ENCODE measurements around the gene VAV3.

GRCh38 chr1:107953556-107953955 lies 11.4 kb downstream of the VAV3 start:
- TF ChIP-seq CTCF (IDR thresholded peaks at IDR 0.05; ENCODE audit: insufficient read depth, low read length) (no peak), POLR2AphosphoS5 (IDR thresholded peaks at IDR 0.05; ENCODE audit: low read depth) (no peak)
